GM12801 (cell line): ENCODE results near the gene ZBTB7B.

Experiments used
- TF ChIP-seq, protein P1 (sequence below): IDR thresholded peaks from one replicate; pipeline ENCODE4 v1.5.1; 2011; ENCODE audit warnings: control low read depth; ENCODE audit not compliant: insufficient read length; ENCODE audit errors: extremely low read depth

Gene ZBTB7B

DNA sequence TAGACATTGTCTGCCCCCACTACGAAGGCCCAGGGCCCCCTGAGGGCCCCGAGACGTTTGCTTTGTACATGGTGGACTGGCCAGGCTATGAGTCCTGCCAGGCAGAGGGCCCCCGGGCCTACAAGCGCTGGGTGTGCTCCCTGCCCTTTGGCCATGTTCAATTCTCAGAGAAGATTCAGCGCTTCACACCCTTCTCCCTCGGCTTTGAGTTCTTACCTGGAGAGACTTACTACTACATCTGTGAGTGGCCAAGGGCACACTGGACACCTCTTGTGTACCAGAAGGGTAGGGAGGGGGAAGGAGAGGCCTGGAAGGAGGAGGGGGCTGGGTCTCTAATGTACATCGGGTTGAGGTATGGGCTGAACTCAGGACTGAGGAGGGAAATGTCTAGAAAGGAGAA is 64.2 kb downstream of the ZBTB7B start:
- TF ChIP-seq, protein P1, sequence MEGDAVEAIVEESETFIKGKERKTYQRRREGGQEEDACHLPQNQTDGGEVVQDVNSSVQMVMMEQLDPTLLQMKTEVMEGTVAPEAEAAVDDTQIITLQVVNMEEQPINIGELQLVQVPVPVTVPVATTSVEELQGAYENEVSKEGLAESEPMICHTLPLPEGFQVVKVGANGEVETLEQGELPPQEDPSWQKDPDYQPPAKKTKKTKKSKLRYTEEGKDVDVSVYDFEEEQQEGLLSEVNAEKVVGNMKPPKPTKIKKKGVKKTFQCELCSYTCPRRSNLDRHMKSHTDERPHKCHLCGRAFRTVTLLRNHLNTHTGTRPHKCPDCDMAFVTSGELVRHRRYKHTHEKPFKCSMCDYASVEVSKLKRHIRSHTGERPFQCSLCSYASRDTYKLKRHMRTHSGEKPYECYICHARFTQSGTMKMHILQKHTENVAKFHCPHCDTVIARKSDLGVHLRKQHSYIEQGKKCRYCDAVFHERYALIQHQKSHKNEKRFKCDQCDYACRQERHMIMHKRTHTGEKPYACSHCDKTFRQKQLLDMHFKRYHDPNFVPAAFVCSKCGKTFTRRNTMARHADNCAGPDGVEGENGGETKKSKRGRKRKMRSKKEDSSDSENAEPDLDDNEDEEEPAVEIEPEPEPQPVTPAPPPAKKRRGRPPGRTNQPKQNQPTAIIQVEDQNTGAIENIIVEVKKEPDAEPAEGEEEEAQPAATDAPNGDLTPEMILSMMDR = no peak
